GM19438 (cell line): ENCODE data around the gene WASF3.
"Not testable (repeated sequence)": the region's sequence is repeated elsewhere in the genome, so short reads cannot be mapped to it uniquely, and the experiment has no call there.

Experiments
- ATAC-seq: cut with Tn5 transposase; IDR thresholded peaks from one replicate; pipeline ENCODE4 v1.9.1; 2021; ENCODE audit warnings: low read depth; ENCODE audit not compliant: unreplicated experiment

The WASF3 gene

GRCh38 chr13:26707122-26708006 is 149.9 kb downstream of the WASF3 start:
- ATAC-seq, result no peak

DNA sequence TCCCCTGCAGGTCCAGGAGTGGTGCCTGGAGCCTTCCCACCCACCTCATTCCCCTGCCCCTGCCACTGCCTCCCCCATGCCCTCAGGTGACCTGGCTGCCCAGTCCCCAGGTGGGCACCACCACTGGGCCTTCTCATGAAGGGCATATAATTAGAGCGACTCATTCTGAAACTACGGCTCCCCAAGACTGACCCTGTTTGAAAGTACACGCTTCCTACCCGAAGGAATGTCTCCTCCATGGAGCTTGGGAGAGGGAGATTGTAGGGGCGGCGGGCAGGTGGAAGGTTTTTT is 150.5 kb downstream of the WASF3 start:
- no peak for ATAC-seq

- ATAC-seq, result no peak
These were observed 152.0 kb downstream of the WASF3 start for GRCh38 chr13:26709461-26709860.

GRCh38 chr13:26710166-26710565 is 152.7 kb downstream of the WASF3 start:
- ATAC-seq, result no peak

DNA sequence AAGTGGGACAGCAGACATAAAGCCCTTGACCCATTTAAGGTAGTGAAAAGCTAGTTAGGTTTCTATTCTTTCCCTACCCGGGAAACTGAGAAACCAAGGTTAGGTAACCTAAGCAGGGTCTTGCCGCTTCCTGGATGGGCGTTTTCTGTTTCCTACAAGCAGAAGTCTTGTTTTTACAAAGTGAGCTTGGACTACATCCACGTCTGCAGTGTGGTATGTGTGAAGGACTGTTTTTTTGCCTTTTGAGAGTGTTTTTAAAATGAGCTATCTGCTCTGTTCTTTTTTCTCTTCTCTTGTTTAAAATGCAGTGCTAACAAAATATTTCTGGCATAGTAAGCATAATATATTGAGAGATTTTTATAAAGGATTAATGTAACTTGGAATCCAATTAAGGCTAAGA is 153.7 kb downstream of the WASF3 start:
- no peak for ATAC-seq

GRCh38 chr13:26713341-26713740 is 155.9 kb downstream of the WASF3 start:
- no peak for ATAC-seq

DNA sequence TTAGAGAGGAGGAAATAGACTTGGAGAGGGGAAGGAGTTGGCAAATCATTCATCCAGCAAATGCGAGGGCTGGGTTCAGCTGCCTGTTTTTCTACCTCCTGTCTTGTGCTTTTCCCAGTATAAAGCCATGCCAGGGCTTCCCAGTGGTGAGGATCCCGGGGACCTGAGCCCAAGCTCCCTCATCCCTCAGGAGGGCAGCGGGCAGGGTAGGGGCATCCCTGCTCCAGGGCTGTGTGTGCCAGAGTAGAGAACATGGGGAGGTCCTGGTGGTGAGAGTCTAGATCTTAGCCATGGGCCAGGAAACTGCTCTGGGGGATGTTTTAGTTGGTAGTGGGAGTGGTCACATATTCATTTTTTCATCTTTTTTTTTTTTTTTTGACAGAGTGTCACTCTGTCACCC is 159.5 kb downstream of the WASF3 start:
- ATAC-seq, result no peak

DNA sequence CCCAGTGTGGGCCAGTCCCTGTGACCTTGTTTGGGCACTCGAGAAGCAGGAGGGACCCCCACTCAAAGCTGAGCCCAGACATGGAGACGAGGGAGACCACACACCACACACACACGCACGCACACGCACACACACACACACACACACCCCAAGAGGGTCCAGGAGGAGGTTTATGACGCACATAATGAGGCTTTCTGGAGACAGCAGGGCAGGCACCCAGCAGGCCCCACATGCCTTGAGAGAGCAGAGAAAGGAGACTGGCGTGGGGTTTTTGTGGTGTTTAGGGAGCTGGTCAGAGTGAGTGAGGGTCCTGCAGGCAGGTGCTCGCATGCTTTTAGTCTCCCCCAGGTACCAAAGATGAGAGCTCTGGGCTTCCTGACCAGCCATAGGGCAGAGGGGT is 160.7 kb downstream of the WASF3 start:
- ATAC-seq, result no peak

DNA sequence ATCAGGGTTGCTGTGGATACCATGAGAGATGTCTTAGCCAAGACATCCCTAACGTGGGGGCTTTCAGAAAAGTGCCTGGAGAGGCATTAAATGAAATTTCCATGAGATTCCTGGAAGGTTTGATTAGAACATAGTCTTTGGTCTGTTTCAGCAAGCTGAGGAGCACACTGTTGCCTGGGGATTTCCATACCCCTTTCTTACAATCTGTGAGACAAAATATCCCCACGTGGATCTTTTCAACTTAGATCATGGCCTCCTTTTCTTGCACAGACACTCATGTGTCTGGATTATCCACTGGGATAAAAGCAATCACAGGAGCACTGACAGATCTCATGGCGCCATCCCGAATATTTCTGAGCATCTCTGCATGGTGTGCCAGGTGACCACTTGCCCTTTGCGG is 161.4 kb downstream of the WASF3 start:
- no peak for ATAC-seq

DNA sequence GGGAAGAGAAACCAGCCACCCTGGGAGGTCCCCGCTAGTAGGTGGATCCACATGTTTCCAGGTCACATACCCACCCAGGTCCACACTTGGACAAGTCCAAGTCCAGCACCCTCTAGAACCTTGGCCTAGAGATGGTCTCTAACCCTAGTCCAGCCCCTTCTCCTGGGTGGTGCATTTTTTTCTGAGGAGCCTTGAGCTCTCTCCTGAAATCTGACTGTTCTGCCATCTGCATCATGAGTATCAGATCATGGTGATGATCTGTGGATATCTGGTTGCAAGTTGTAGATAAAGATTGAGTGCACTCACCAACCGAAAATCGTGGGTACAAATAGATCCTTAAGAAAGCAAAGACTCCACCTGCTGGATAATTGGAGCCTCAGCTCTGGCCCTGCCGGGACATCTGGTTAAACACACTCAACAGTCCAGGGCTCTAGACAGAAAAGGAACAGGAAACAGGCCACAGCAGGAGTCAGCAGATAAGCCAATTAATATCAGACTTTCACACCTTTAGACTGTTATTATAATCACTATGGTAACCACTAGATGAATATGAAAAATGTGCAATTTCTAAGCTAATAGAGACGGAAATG is 162.0 kb downstream of the WASF3 start:
- ATAC-seq, result no peak

- ATAC-seq, result peak; percentile 58
These were observed 164.0 kb downstream of the WASF3 start for GRCh38 chr13:26721251-26722121.

DNA sequence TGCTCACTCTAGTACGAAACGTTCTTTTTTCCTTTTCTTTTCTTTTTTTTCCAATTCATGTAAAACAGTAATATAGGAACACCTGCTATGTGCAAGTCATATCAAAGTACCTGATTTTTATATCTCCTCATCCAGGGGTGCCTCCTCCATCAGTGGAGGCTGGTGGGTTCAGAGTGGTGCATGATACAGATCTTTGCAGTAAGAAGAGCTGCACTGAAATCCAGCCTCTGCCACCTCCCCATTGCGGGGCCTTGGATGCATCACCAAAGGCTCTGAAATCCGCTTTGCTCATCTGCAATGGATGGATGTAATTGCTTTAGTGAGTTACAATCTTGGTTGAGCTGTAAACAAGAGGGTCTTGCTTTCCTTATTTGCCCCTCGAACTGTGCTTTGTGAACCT is 164.8 kb downstream of the WASF3 start:
- ATAC-seq, result no peak

DNA sequence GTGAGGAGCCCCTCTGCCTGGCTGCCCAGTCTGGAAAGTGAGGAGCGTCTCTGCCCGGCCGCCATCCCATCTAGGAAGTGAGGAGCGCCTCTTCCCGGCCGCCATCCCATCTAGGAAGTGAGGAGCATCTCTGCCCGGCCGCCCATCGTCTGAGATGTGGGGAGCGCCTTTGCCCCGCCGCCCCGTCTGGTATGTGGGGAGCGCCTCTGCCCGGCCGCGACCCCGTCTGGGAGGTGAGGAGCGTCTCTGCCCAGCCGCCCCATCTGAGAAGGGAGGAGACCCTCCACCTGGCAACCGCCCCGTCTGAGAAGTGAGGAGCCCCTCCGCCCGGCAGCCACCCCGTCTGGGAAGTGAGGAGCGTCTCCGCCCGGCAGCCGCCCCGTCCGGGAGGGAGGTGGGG is 166.1 kb downstream of the WASF3 start:
- ATAC-seq, result not testable (repeated sequence)

GRCh38 chr13:26726684-26727083 is 169.2 kb downstream of the WASF3 start:
- ATAC-seq, result no peak

DNA sequence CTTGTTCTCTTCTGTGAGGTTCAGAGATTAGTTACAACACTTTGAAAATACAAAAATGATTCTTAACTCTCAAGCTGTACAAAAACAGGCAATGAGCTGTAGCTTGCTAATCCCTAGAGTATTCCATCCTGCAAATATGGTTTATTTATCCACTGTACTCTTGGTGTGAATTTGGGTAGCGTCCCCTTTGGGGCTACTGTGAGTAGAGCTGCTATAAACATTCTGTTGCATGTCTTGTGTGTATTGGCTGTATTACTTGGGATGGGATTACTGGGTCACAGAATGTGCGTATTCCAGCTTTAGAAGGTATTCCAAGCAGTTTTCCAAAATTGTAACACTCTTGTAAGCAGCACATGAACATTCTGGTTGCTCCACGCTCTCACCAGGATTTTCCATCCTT is 169.6 kb downstream of the WASF3 start:
- ATAC-seq, result no peak

- ATAC-seq, result no peak
These were observed 170.2 kb downstream of the WASF3 start for GRCh38 chr13:26727633-26728032.

GRCh38 chr13:26735677-26736076 is 178.2 kb downstream of the WASF3 start:
- ATAC-seq, result no peak
